ENCODE measurements around the gene CCZ1B. TPM values are rescaled to one million over a fixed set of nuclear protein-coding genes. Genes with fewer than 3 reads are reported as not detected.
"Not testable (repeated sequence)": the region's sequence is repeated elsewhere in the genome, so short reads cannot be mapped to it uniquely, and the experiment has no call there.

CCZ1B gene
- total and polyA plus RNA-seq, 9 donors = 19.2 to 63.7 (median 43.0) TPM

GRCh38 chr7:6833636-6834035 is 7.6 kb upstream of the CCZ1B start:
- H3K27ac ChIP-seq = no peak overlapping the region
- TF ChIP-seq POLR2A (IDR thresholded peaks at IDR 0.05) = no peak
- TF ChIP-seq CTCF (IDR thresholded peaks at IDR 0.05) = no peak
- no peak for TF ChIP-seq EP300 (IDR thresholded peaks at IDR 0.05)

GRCh38 chr7:6831018-6831725 is 5.1 kb upstream of the CCZ1B start:
- no peak overlapping the region for H3K4me3 ChIP-seq
- H3K27me3 ChIP-seq = no peaks in the 10 kb centered on the region
- H3K36me3 ChIP-seq = no peaks in the 10 kb centered on the region
- WGBS, 3 donors = 63 to 77% (median 73%) methylated on average over 7 of the region's 7 CpGs
- H3K9me3 ChIP-seq = no peaks in the 10 kb centered on the region
- intact Hi-C loops (cut with DNase I) = no loop called here
- H3K4me1 ChIP-seq (ENCODE audit: insufficient read depth) = no peaks in the 10 kb centered on the region
- TF ChIP-seq POLR2A (IDR thresholded peaks at IDR 0.05) (no peak), EP300 (IDR thresholded peaks at IDR 0.05) (no peak), CTCF (IDR thresholded peaks at IDR 0.05) (no peak)
- no peak for DNase-seq
- H3K27ac ChIP-seq = no peak overlapping the region

More at GRCh38 chr7:6833636-6834035, 7.6 kb upstream of the CCZ1B start:
- Histone ChIP-seq H3K9me3 (no peaks in the 10 kb centered on the region), H3K36me3 (no peaks in the 10 kb centered on the region), H3K27me3 (no peaks in the 10 kb centered on the region), H3K4me1 (ENCODE audit: insufficient read depth) (no peaks in the 10 kb centered on the region), H3K4me3 (no peak overlapping the region)
- no peak for DNase-seq
- 85 to 87% (median 86%) methylated on average over 6 of the region's 6 CpGs for WGBS, 3 donors
- intact Hi-C loops (cut with DNase I) = no loop called here

GRCh38 chr7:6830026-6830425 is 4.0 kb upstream of the CCZ1B start:
- H3K4me3 ChIP-seq; H3K36me3 ChIP-seq; H3K27me3 ChIP-seq; H3K4me1 ChIP-seq (ENCODE audit: insufficient read depth); intact Hi-C loops (cut with DNase I); DNase-seq; H3K9me3 ChIP-seq; H3K27ac ChIP-seq: not testable (repeated sequence)
- 69 to 89% (median 85%) methylated on average over 6 of the region's 6 CpGs for WGBS, 3 donors

GRCh38 chr7:6829616-6830015 is 3.5 kb upstream of the CCZ1B start:
- intact Hi-C loops (cut with DNase I); DNase-seq: not testable (repeated sequence)
- 42 to 72% (median 59%) methylated on average over 4 to 5 of the region's 5 CpGs for WGBS, 3 donors

GRCh38 chr7:6827180-6827579 is 1.1 kb upstream of the CCZ1B start:
- WGBS, 3 donors = 50 to 72% (median 60%) methylated on average over 12 of the region's 12 CpGs
- not testable (repeated sequence) for DNase-seq

More at GRCh38 chr7:6829616-6830015, 3.5 kb upstream of the CCZ1B start:
- H3K36me3 ChIP-seq; H3K4me3 ChIP-seq; H3K27ac ChIP-seq; H3K4me1 ChIP-seq (ENCODE audit: insufficient read depth); H3K9me3 ChIP-seq; H3K27me3 ChIP-seq: not testable (repeated sequence)

GRCh38 chr7:6825236-6826125 is 594 bp downstream of the CCZ1B start:
- H3K27me3 ChIP-seq; H3K27ac ChIP-seq; H3K4me1 ChIP-seq (ENCODE audit: insufficient read depth); H3K9me3 ChIP-seq; intact Hi-C loops (cut with DNase I); H3K36me3 ChIP-seq; DNase-seq: not testable (repeated sequence)
- WGBS, 3 donors = 33 to 80% (median 37%) methylated on average over 1 to 15 of the region's 42 CpGs
- peak overlapping the region; percentile 77 for H3K4me3 ChIP-seq

More at GRCh38 chr7:6827180-6827579, 1.1 kb upstream of the CCZ1B start:
- H3K4me1 ChIP-seq (ENCODE audit: insufficient read depth); H3K27ac ChIP-seq; H3K9me3 ChIP-seq; H3K27me3 ChIP-seq; H3K4me3 ChIP-seq; H3K36me3 ChIP-seq; intact Hi-C loops (cut with DNase I): not testable (repeated sequence)

- H3K27ac ChIP-seq; H3K9me3 ChIP-seq; H3K4me1 ChIP-seq (ENCODE audit: insufficient read depth); intact Hi-C loops (cut with DNase I); H3K36me3 ChIP-seq; DNase-seq; H3K27me3 ChIP-seq; H3K4me3 ChIP-seq: not testable (repeated sequence)
- 85 to 90% (median 90%) methylated on average over 6 of the region's 6 CpGs for WGBS, 3 donors
Measured at GRCh38 chr7:6821622-6822021, 4.5 kb downstream of the CCZ1B start.

- intact Hi-C loops (cut with DNase I); H3K36me3 ChIP-seq: not testable (repeated sequence)
- 86 to 90% (median 88%) methylated on average over 7 of the region's 7 CpGs for WGBS, 3 donors
Measured at GRCh38 chr7:6815470-6815869, 10.6 kb downstream of the CCZ1B start.

GRCh38 chr7:6813011-6813410 is 13.1 kb downstream of the CCZ1B start:
- intact Hi-C loops (cut with DNase I); H3K4me3 ChIP-seq; H3K4me1 ChIP-seq (ENCODE audit: insufficient read depth); H3K9me3 ChIP-seq; H3K36me3 ChIP-seq; H3K27me3 ChIP-seq; H3K27ac ChIP-seq; DNase-seq: not testable (repeated sequence)
- WGBS, 3 donors = 87 to 97% (median 94%) methylated on average over 2 of the region's 2 CpGs

More at GRCh38 chr7:6815470-6815869, 10.6 kb downstream of the CCZ1B start:
- H3K27ac ChIP-seq; H3K4me1 ChIP-seq (ENCODE audit: insufficient read depth); H3K4me3 ChIP-seq; H3K27me3 ChIP-seq; DNase-seq; H3K9me3 ChIP-seq: not testable (repeated sequence)
